ENCODE measurements around the gene EXOC3L4.

GRCh38 chr14:103104654-103105452, 10.3 kb downstream of the EXOC3L4 start:
- TF ChIP-seq, protein P1, sequence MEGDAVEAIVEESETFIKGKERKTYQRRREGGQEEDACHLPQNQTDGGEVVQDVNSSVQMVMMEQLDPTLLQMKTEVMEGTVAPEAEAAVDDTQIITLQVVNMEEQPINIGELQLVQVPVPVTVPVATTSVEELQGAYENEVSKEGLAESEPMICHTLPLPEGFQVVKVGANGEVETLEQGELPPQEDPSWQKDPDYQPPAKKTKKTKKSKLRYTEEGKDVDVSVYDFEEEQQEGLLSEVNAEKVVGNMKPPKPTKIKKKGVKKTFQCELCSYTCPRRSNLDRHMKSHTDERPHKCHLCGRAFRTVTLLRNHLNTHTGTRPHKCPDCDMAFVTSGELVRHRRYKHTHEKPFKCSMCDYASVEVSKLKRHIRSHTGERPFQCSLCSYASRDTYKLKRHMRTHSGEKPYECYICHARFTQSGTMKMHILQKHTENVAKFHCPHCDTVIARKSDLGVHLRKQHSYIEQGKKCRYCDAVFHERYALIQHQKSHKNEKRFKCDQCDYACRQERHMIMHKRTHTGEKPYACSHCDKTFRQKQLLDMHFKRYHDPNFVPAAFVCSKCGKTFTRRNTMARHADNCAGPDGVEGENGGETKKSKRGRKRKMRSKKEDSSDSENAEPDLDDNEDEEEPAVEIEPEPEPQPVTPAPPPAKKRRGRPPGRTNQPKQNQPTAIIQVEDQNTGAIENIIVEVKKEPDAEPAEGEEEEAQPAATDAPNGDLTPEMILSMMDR (IDR thresholded peaks at IDR 0.05; ENCODE audit: low read depth, low read length, missing input control) = peak; percentile 94
- TF ChIP-seq JUND (IDR thresholded peaks at IDR 0.05) (no peak), RAD21 (IDR thresholded peaks at IDR 0.05) (peak; percentile 85 to 92), GABPA (IDR thresholded peaks at IDR 0.05 in 1 of 2, conservative IDR thresholded peaks at IDR 0.05 in 1 of 2) (no peak)
- TF ChIP-seq, protein P2, sequence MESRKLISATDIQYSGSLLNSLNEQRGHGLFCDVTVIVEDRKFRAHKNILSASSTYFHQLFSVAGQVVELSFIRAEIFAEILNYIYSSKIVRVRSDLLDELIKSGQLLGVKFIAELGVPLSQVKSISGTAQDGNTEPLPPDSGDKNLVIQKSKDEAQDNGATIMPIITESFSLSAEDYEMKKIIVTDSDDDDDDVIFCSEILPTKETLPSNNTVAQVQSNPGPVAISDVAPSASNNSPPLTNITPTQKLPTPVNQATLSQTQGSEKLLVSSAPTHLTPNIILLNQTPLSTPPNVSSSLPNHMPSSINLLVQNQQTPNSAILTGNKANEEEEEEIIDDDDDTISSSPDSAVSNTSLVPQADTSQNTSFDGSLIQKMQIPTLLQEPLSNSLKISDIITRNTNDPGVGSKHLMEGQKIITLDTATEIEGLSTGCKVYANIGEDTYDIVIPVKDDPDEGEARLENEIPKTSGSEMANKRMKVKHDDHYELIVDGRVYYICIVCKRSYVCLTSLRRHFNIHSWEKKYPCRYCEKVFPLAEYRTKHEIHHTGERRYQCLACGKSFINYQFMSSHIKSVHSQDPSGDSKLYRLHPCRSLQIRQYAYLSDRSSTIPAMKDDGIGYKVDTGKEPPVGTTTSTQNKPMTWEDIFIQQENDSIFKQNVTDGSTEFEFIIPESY (IDR thresholded peaks at IDR 0.05) = no peak

Measured in liver (tissue), 3 donors.